ENCODE measurements around the gene STIP1.

Gene STIP1

GRCh38 chr11:64253043-64253442 lies 67.1 kb downstream of the STIP1 start:
- DNase-seq, result no peak

GRCh38 chr11:64253481-64253880 lies 67.5 kb downstream of the STIP1 start:
- no peak for DNase-seq
